HG03025 (cell line): ENCODE results near the gene CDC14A.

ENCODE experiments used
- ATAC-seq: cut with Tn5 transposase; IDR thresholded peaks from one replicate; pipeline ENCODE4 v1.9.1; 2021; ENCODE audit warnings: mild to moderate bottlenecking, moderate library complexity; ENCODE audit not compliant: unreplicated experiment, low FRiP score

The CDC14A gene

GRCh38 chr1:100567062-100567461 lies 214.8 kb downstream of the CDC14A start:
- ATAC-seq = no peak
